ENCODE data around the gene SDK1. TPM values are rescaled to one million over a fixed set of nuclear protein-coding genes. Genes with fewer than 3 reads are reported as not detected.

SDK1 gene
- total RNA-seq, 1 donor, result 0.43 TPM

DNA sequence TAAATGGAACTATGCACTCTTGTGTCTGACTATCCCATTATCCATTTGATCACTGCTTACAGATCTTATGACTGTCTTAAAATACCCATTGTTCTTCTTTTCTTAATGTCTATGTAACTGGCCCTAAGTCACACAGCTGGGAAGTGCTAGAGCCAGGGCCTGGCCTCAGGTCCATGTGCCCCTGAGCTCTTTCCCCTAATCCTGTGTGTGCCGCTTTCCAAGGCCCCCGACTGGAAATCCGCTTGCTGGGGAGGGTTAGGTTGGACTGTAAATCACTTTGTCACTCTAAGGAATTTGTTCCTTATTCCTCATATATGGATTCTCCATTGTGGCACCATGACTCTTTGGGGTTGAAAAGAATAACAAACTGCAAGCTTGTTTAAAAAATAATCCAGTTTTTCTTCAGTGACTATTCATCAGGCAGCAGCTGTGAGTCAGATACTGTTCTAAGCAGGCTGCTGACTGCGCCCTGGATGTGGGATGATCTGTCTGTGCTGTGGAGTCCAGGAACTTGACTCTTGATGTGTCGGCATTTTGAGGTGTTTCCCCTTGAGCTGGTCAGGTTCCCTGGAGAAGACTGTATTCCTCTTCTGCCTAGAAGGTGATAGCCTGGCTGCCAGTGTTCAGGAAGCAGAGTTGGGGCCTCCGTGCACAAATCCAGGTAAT, 236.3 kb downstream of the SDK1 start:
- DNase-seq (ENCODE audit: low read depth), result no peak
- TF ChIP-seq, protein P1, sequence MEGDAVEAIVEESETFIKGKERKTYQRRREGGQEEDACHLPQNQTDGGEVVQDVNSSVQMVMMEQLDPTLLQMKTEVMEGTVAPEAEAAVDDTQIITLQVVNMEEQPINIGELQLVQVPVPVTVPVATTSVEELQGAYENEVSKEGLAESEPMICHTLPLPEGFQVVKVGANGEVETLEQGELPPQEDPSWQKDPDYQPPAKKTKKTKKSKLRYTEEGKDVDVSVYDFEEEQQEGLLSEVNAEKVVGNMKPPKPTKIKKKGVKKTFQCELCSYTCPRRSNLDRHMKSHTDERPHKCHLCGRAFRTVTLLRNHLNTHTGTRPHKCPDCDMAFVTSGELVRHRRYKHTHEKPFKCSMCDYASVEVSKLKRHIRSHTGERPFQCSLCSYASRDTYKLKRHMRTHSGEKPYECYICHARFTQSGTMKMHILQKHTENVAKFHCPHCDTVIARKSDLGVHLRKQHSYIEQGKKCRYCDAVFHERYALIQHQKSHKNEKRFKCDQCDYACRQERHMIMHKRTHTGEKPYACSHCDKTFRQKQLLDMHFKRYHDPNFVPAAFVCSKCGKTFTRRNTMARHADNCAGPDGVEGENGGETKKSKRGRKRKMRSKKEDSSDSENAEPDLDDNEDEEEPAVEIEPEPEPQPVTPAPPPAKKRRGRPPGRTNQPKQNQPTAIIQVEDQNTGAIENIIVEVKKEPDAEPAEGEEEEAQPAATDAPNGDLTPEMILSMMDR (IDR thresholded peaks at IDR 0.05; ENCODE audit: insufficient read depth, low read depth, low read length), result no peak
- no peak overlapping the region for H3K4me3 ChIP-seq (ENCODE audit: low read depth, low read length)

DNA sequence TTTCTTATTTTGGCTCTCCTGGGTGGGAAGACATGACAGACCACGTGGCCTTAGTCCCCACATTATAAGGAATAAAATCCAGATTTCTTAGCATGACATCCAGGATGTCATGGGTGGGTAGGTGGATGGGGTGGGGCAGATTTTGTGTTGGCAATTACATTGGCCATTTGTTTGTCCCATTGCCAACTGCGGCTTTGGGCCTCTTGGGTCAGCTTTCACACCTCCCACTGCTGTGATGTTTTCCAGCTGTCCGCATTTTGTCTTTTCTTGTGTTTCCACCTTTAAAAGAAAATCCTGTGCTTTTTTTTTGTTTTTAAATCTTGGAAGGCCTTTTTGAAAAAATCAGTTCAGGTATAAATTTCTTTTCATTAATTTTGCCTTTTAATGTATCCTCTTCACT, 237.0 kb downstream of the SDK1 start:
- TF ChIP-seq, protein P1 (IDR thresholded peaks at IDR 0.05; ENCODE audit: insufficient read depth, low read depth, low read length), result no peak
- no peak overlapping the region for H3K4me3 ChIP-seq (ENCODE audit: low read depth, low read length)
- DNase-seq (ENCODE audit: low read depth), result no peak

- no peak for DNase-seq (ENCODE audit: low read depth)
- no peak overlapping the region for H3K4me3 ChIP-seq (ENCODE audit: low read depth, low read length)
- TF ChIP-seq, protein P1 (IDR thresholded peaks at IDR 0.05; ENCODE audit: insufficient read depth, low read depth, low read length), result no peak
Measured at GRCh38 chr7:3540456-3541220, 239.6 kb downstream of the SDK1 start.

- H3K4me3 ChIP-seq (ENCODE audit: low read depth, low read length), result no peak overlapping the region
- TF ChIP-seq, protein P1 (IDR thresholded peaks at IDR 0.05; ENCODE audit: insufficient read depth, low read depth, low read length), result no peak
- DNase-seq (ENCODE audit: low read depth), result no peak
Measured at GRCh38 chr7:3544202-3544601, 243.2 kb downstream of the SDK1 start.

- TF ChIP-seq, protein P1 (IDR thresholded peaks at IDR 0.05; ENCODE audit: insufficient read depth, low read depth, low read length), result no peak
- no peak overlapping the region for H3K4me3 ChIP-seq (ENCODE audit: low read depth, low read length)
- DNase-seq (ENCODE audit: low read depth), result no peak
Measured at GRCh38 chr7:3548815-3549214, 247.8 kb downstream of the SDK1 start.

- TF ChIP-seq, protein P1 (IDR thresholded peaks at IDR 0.05; ENCODE audit: insufficient read depth, low read depth, low read length), result no peak
- no peak for DNase-seq (ENCODE audit: low read depth)
Measured at GRCh38 chr7:3549601-3550000, 248.5 kb downstream of the SDK1 start.

More at GRCh38 chr7:3549601-3550000, 248.5 kb downstream of the SDK1 start:
- H3K4me3 ChIP-seq (ENCODE audit: low read depth, low read length), result no peak overlapping the region
